ENCODE results near the gene GPC6.

GRCh38 chr13:93729383-93729782 is 502.8 kb downstream of the GPC6 start:
- TF ChIP-seq CTCF (IDR thresholded peaks at IDR 0.05) (no peak), EZH2 (IDR thresholded peaks at IDR 0.05; ENCODE audit: borderline replicate concordance, insufficient read depth, low read depth, low read length, poor library complexity, severe bottlenecking) (no peak)

Data from B cell (primary cell).